GM12873 (cell line): ENCODE data around the gene CELSR3.

Source experiments
- CTCF ChIP-seq: IDR thresholded peaks from 2 replicates; pipeline ENCODE4 v1.5.1; 2012; ENCODE audit warnings: low read depth, mild to moderate bottlenecking, moderate library complexity, low read length, control low read depth; ENCODE audit not compliant: insufficient read depth; ENCODE audit errors: missing control alignments

Gene CELSR3

GRCh38 chr3:48662753-48663488 lies at the start of gene CELSR3:
Gene CELSR3 (minus strand): TSS chr3:48662886. CDS start chr3:48662634, 252 bp downstream.
- no peak for TF ChIP-seq CTCF

GRCh38 chr3:48711727-48712126 lies 49.0 kb upstream of the CELSR3 start:
- TF ChIP-seq CTCF: no peak

GRCh38 chr3:48709051-48709461 lies 46.4 kb upstream of the CELSR3 start:
- no peak for TF ChIP-seq CTCF

- TF ChIP-seq CTCF: no peak
Observed at GRCh38 chr3:48708481-48708889, 45.8 kb upstream of the CELSR3 start.

GRCh38 chr3:48707157-48707556 lies 44.5 kb upstream of the CELSR3 start:
- TF ChIP-seq CTCF: no peak

- TF ChIP-seq CTCF: no peak
Observed at GRCh38 chr3:48702320-48702920, 39.7 kb upstream of the CELSR3 start.

GRCh38 chr3:48700731-48701405 lies 38.2 kb upstream of the CELSR3 start:
- TF ChIP-seq CTCF: no peak
